NCI-H226 (cell line): ENCODE results near the gene IPO8.

Experiments used
- DNase-seq: peaks from one replicate; pipeline ENCODE4 v3.0.0-alpha.2; 2015

IPO8 gene

GRCh38 chr12:30695199-30696102 lies at the start of gene IPO8:
Gene IPO8, minus strand, starts transcription at chr12:30695869. Its CDS starts 222 bp downstream, at chr12:30695647.
- peak; percentile 92 for DNase-seq

- DNase-seq = no peak
These were observed 48.7 kb upstream of the IPO8 start for GRCh38 chr12:30744321-30744720.

- no peak for DNase-seq
These were observed 44.6 kb upstream of the IPO8 start for GRCh38 chr12:30740274-30740673.

- no peak for DNase-seq
These were observed 43.4 kb upstream of the IPO8 start for GRCh38 chr12:30739020-30739419.

GRCh38 chr12:30732954-30733637 lies 37.4 kb upstream of the IPO8 start:
- no peak for DNase-seq

GRCh38 chr12:30730011-30730410 lies 34.3 kb upstream of the IPO8 start:
- no peak for DNase-seq

- no peak for DNase-seq
These were observed 33.9 kb upstream of the IPO8 start for GRCh38 chr12:30729547-30729946.

- DNase-seq = no peak
These were observed 31.0 kb upstream of the IPO8 start for GRCh38 chr12:30726647-30727046.

- peak; percentile 81 for DNase-seq
These were observed 30.1 kb upstream of the IPO8 start for GRCh38 chr12:30725739-30726138.

- peak; percentile 85 for DNase-seq
These were observed 23.4 kb upstream of the IPO8 start for GRCh38 chr12:30719060-30719459.

GRCh38 chr12:30707613-30708342 lies 12.1 kb upstream of the IPO8 start:
- no peak for DNase-seq

- DNase-seq = no peak
These were observed 10.8 kb upstream of the IPO8 start for GRCh38 chr12:30706476-30706875.

GRCh38 chr12:30701056-30701455 lies 5.4 kb upstream of the IPO8 start:
- no peak for DNase-seq

GRCh38 chr12:30700216-30700900 lies 4.7 kb upstream of the IPO8 start:
- no peak for DNase-seq

- no peak for DNase-seq
These were observed 2.7 kb upstream of the IPO8 start for GRCh38 chr12:30698346-30698745.

GRCh38 chr12:30696943-30697342 lies 1.3 kb upstream of the IPO8 start:
- DNase-seq = no peak

GRCh38 chr12:30696486-30696885 lies 817 bp upstream of the IPO8 start:
- no peak for DNase-seq

- DNase-seq = no peak
These were observed 387 bp upstream of the IPO8 start for GRCh38 chr12:30696103-30696408.

- peak; percentile 15 for DNase-seq
These were observed 1.1 kb downstream of the IPO8 start for GRCh38 chr12:30694412-30695198.

- DNase-seq = no peak
These were observed 3.2 kb downstream of the IPO8 start for GRCh38 chr12:30692470-30692869.

- DNase-seq = peak; percentile 40
These were observed 4.4 kb downstream of the IPO8 start for GRCh38 chr12:30691122-30691879.
